ENCODE results near the gene TMEM115. TPM values are rescaled to one million over a fixed set of nuclear protein-coding genes. Genes with fewer than 3 reads are reported as not detected.

The TMEM115 gene
- total and polyA plus RNA-seq, 9 of the 15 experiments (the other 6 are each of a cell fraction or from before 2014, with no cell fraction given), result 1.6 to 26.9 (median 14.1) TPM

GRCh38 chr3:50350527-50351322 is 8.6 kb downstream of the TMEM115 start, which contains the start of the genes CYB561D2 and NPRL2 (continued):
- TF ChIP-seq RBM14 (IDR thresholded peaks at IDR 0.05; ENCODE audit: borderline replicate concordance, insufficient read depth, low read depth, low read length), result no peak
- no peak for TF ChIP-seq ZNF280A (IDR thresholded peaks at IDR 0.05; ENCODE audit: low read depth, partially characterized antibody)
- no peak for TF ChIP-seq ZNF253 (CRISPR knock-in tag; conservative IDR thresholded peaks at IDR 0.05)
- no peak for TF ChIP-seq NFXL1 (CRISPR knock-in tag; IDR thresholded peaks at IDR 0.05)
- TF ChIP-seq FOXK1 (CRISPR knock-in tag; IDR thresholded peaks at IDR 0.05; ENCODE audit: borderline replicate concordance), result peak; percentile 72; the same call in 1 of the 2 replicates
- 0 out of 2 replicates have a peak, but pooled peaks have one; percentile 33 for TF ChIP-seq BACH1 (tag; IDR thresholded peaks at IDR 0.05)
- peak; percentile 83 for TF ChIP-seq CXXC5 (CRISPR knock-in tag; IDR thresholded peaks at IDR 0.05)
- TF ChIP-seq, protein P1, sequence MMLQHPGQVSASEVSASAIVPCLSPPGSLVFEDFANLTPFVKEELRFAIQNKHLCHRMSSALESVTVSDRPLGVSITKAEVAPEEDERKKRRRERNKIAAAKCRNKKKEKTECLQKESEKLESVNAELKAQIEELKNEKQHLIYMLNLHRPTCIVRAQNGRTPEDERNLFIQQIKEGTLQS (IDR thresholded peaks at IDR 0.05), result no peak
- TF ChIP-seq, protein P1 (CRISPR knock-in tag; conservative IDR thresholded peaks at IDR 0.05), result no peak
- peak; percentile 83 for TF ChIP-seq CREB1 (IDR thresholded peaks at IDR 0.05)
- peak; percentile 81 for TF ChIP-seq CREB1 (CRISPR knock-in tag; IDR thresholded peaks at IDR 0.05)
- TF ChIP-seq SMC3 (conservative IDR thresholded peaks at IDR 0.05; ENCODE audit: insufficient read depth, low read depth, low read length), result no peak
- no peak for TF ChIP-seq ZNF431 (CRISPR knock-in tag; IDR thresholded peaks at IDR 0.05)
- no peak for TF ChIP-seq ESRRA (IDR thresholded peaks at IDR 0.05; ENCODE audit: borderline replicate concordance, low read depth)
- TF ChIP-seq ZNF583 (CRISPR knock-in tag; IDR thresholded peaks at IDR 0.05), result peak; percentile 49; the same call in 1 of the 2 replicates
- TF ChIP-seq, protein P2, sequence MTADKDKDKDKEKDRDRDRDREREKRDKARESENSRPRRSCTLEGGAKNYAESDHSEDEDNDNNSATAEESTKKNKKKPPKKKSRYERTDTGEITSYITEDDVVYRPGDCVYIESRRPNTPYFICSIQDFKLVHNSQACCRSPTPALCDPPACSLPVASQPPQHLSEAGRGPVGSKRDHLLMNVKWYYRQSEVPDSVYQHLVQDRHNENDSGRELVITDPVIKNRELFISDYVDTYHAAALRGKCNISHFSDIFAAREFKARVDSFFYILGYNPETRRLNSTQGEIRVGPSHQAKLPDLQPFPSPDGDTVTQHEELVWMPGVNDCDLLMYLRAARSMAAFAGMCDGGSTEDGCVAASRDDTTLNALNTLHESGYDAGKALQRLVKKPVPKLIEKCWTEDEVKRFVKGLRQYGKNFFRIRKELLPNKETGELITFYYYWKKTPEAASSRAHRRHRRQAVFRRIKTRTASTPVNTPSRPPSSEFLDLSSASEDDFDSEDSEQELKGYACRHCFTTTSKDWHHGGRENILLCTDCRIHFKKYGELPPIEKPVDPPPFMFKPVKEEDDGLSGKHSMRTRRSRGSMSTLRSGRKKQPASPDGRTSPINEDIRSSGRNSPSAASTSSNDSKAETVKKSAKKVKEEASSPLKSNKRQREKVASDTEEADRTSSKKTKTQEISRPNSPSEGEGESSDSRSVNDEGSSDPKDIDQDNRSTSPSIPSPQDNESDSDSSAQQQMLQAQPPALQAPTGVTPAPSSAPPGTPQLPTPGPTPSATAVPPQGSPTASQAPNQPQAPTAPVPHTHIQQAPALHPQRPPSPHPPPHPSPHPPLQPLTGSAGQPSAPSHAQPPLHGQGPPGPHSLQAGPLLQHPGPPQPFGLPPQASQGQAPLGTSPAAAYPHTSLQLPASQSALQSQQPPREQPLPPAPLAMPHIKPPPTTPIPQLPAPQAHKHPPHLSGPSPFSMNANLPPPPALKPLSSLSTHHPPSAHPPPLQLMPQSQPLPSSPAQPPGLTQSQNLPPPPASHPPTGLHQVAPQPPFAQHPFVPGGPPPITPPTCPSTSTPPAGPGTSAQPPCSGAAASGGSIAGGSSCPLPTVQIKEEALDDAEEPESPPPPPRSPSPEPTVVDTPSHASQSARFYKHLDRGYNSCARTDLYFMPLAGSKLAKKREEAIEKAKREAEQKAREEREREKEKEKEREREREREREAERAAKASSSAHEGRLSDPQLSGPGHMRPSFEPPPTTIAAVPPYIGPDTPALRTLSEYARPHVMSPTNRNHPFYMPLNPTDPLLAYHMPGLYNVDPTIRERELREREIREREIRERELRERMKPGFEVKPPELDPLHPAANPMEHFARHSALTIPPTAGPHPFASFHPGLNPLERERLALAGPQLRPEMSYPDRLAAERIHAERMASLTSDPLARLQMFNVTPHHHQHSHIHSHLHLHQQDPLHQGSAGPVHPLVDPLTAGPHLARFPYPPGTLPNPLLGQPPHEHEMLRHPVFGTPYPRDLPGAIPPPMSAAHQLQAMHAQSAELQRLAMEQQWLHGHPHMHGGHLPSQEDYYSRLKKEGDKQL (CRISPR knock-in tag; IDR thresholded peaks at IDR 0.05; ENCODE audit: borderline replicate concordance), result no peak
- TF ChIP-seq MXI1 (IDR thresholded peaks at IDR 0.05; ENCODE audit: low read depth, low read length), result 0 out of 2 replicates have a peak, but pooled peaks have one; percentile 13
- TF ChIP-seq ZNF408 (CRISPR knock-in tag; IDR thresholded peaks at IDR 0.05; ENCODE audit: low read depth), result no peak
- TF ChIP-seq SIX5 (IDR thresholded peaks at IDR 0.05; ENCODE audit: borderline replicate concordance in 1 of 2, insufficient read depth in 1 of 2, low read depth in 1 of 2, low read length in 2 of 2), result peak; percentile 97
